IgD-negative memory B cell (primary cell): ENCODE results near the gene CIAO1. TPM values are rescaled to one million over a fixed set of nuclear protein-coding genes. Genes with fewer than 3 reads are reported as not detected.
A peak's percentile ranks its signal among the peaks of the same experiment; 100 is the strongest.

Source experiments
- H3K27ac Mint-ChIP-seq, 3 donors: one replicate each; pipeline ENCODE4 v1.8.0; 2020 to 2022; ENCODE audit warnings: mild to moderate bottlenecking in 3 of 3, mixed read lengths in 3 of 3, moderate library complexity in 1 of 3
- H3K27me3 Mint-ChIP-seq: one replicate; pipeline ENCODE4 v1.8.0; 2021; ENCODE audit warnings: mixed read lengths
- H3K36me3 Mint-ChIP-seq: one replicate; pipeline ENCODE4 v1.8.0; 2020; ENCODE audit warnings: mild to moderate bottlenecking, mixed read lengths
- H3K4me1 Mint-ChIP-seq, 3 donors: one replicate each; pipeline ENCODE4 v1.8.0; 2020 to 2022; ENCODE audit warnings: mixed read lengths in 3 of 3, mild to moderate bottlenecking in 1 of 3
- H3K4me3 Mint-ChIP-seq, 4 donors: one replicate each; pipeline ENCODE4 v1.8.0; 2020 to 2022; ENCODE audit warnings: mild to moderate bottlenecking in 4 of 4, mixed read lengths in 4 of 4, moderate library complexity in 3 of 4
- H3K9me3 Mint-ChIP-seq, 3 donors: one replicate each; pipeline ENCODE4 v1.8.0; 2020 to 2021; ENCODE audit warnings: mixed read lengths in 3 of 3, mild to moderate bottlenecking in 1 of 3
- polyA plus RNA-seq: library from polyadenylated mRNA; unstranded; fragments of 300-500 nt; fragmentation: Illumina TruSeq; gene quantifications from one replicate; pipeline ENCODE4 v1.2.3, GENCODE V29; 2021

Gene CIAO1
- polyA plus RNA-seq, 1 donor from 2014 or later: 83.5 TPM

DNA sequence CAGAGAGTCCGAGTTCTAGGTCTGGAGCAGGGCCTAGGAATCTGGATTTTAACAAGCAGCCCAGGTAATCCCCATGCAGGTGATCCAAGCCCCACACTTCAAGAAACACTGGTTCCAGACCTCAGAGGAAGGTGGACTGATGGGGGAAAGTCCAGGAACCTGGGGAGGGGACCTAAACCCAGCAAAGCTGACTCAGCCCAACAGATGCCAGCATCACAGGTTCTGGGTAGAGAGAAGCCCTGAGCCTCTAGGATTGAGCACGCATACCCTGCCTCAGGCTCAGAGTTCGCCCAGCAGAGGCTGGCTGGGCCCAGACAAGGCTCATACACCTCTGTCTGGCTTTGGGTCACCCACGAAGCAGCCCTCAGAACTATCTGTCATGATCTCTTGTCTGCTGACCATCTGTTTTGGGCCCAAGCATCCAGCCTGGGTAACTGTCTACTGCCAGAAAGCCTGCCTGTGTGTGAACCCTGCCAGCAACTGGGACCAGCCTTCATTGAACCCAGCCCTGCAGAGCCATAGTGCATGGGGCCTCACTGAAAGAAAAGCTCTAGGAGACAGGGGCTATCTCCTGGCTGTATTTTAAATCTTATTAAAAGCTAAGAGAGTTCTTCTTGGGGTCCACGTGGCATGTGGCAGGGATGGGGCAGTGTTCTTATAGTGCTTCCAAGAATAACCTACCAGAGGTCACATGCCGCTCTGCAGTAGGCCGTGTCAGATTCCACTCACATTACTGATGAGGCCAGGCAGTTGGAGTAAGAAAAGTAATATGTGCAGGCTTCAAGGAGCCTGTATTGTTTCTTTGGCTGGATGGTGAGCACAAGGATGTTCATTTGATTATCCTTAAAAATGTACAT lies 7.6 kb upstream of the CIAO1 start:
- no peaks in the 10 kb centered on the region for H3K9me3 Mint-ChIP-seq
- peaks cover 40 to 44% (median 43%) of the 10 kb centered on the region in 3 donors for H3K4me1 Mint-ChIP-seq
- peak overlapping the region; percentile 53 to 92 (median 88) for H3K27ac Mint-ChIP-seq
- H3K36me3 Mint-ChIP-seq: peaks cover 10% of the 10 kb centered on the region
- H3K4me3 Mint-ChIP-seq: peak overlapping the region in 2 of 4 donors; percentile 29 to 45
- H3K27me3 Mint-ChIP-seq: no peaks in the 10 kb centered on the region

DNA sequence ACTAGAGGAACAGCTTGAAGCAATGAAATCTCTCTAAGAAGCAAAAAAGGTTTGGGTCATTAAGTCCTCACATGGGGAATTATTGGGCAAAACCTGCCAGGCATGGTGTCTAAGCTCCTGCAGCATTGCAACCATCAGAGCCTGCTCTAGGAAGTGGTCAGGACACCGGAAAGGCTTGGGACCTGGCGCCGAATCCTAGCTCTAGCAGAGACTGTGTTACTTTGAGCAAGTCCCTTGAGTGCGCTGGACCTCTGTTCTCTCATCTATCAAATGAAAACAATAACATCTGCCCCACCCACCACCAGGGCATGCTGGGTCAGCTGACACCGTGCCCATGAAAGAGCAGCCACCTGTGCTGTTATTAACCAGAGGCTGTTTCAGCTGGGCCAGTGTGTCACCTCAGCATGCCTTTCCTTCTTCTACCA lies 6.5 kb upstream of the CIAO1 start:
- Mint-ChIP-seq H3K4me1 (peaks cover 50 to 54% (median 52%) of the 10 kb centered on the region in 3 donors), H3K36me3 (peaks cover 4% of the 10 kb centered on the region), H3K4me3 (peak overlapping the region; percentile 21 to 79 (median 56)), H3K9me3 (no peaks in the 10 kb centered on the region), H3K27me3 (no peaks in the 10 kb centered on the region), H3K27ac (peak overlapping the region; percentile 88 to 92 (median 90))

- H3K36me3 Mint-ChIP-seq: peaks cover 4% of the 10 kb centered on the region
- H3K27me3 Mint-ChIP-seq: no peaks in the 10 kb centered on the region
- H3K27ac Mint-ChIP-seq: peak overlapping the region; percentile 88 to 92 (median 90)
- peaks cover 49 to 54% (median 51%) of the 10 kb centered on the region in 3 donors for H3K4me1 Mint-ChIP-seq
- no peaks in the 10 kb centered on the region for H3K9me3 Mint-ChIP-seq
- H3K4me3 Mint-ChIP-seq: peak overlapping the region; percentile 26 to 87 (median 79)
Observed at GRCh38 chr2:96260387-96261260, 5.4 kb upstream of the CIAO1 start.

DNA sequence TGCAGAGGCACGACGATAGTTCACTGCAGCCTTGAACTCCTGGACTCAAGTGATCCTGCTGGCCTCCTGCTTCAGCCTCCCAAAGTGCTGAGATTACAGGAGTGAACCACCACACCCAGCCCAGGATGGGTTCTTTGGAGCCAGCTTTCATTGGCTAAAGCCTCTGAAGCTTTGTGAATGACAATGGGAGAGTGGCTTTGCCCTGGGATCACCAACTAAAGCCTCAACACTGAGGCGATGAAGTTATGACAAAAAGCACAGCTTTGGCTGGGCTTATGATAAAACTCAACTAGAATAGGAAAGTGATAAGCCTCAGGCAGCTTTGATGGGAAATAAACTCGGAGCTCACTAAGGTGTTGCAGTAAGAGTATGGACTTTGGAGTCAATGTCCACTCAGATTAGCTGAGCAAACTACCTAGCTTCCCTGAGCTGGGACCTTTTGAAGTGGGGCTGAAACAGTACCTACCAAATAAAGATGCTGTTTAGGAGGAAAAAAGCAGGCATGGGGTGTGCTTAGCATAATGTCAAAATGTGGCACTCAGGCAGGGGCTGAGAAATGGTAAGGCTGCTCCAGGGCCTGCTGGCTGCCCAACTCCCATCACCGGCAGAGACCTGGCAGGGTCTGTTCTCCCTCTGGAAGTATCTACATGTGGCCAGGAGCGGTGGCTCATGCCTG lies 4.6 kb upstream of the CIAO1 start:
- Mint-ChIP-seq H3K27ac (peak overlapping the region in 1 of 3 donors; percentile 88), H3K4me1 (peaks cover 49 to 56% (median 52%) of the 10 kb centered on the region in 3 donors), H3K27me3 (no peaks in the 10 kb centered on the region), H3K36me3 (peaks cover 4% of the 10 kb centered on the region), H3K9me3 (no peaks in the 10 kb centered on the region), H3K4me3 (peak overlapping the region in 1 of 4 donors; percentile 75)

DNA sequence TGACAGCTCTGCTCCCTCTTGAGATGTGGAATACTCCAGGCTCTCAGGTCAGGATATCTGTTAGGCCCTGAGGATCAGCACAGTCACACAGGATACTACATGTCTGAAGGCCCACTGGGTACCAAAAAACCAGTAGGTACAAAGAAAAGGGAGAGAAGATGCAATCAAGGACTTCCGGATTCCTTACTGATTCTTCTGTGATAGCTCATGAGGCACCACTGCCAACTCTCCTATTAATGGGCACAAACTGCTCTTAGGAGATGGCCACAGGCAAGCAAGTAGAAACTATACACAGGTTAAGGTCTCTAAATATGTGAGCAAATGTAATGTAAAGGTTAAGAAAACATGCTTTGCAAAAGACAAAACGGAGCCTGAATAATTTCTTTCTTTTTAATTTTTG lies 3.7 kb upstream of the CIAO1 start:
- Mint-ChIP-seq H3K4me1 (peaks cover 48 to 54% (median 49%) of the 10 kb centered on the region in 3 donors), H3K36me3 (peaks cover 2% of the 10 kb centered on the region), H3K27ac (peak overlapping the region in 2 of 3 donors; percentile 53 to 69), H3K9me3 (no peaks in the 10 kb centered on the region), H3K27me3 (no peaks in the 10 kb centered on the region), H3K4me3 (peak overlapping the region in 1 of 4 donors; percentile 27)

- Mint-ChIP-seq H3K4me3 (peak overlapping the region; percentile 45 to 97 (median 72)), H3K36me3 (peaks cover 4% of the 10 kb centered on the region), H3K9me3 (no peaks in the 10 kb centered on the region), H3K27me3 (no peaks in the 10 kb centered on the region), H3K27ac (peak overlapping the region in 2 of 3 donors; percentile 62 to 96), H3K4me1 (peaks cover 35 to 42% (median 41%) of the 10 kb centered on the region in 3 donors)
Observed at GRCh38 chr2:96264086-96264485, 1.9 kb upstream of the CIAO1 start.

GRCh38 chr2:96264656-96265348 lies 1.2 kb upstream of the CIAO1 start:
- Mint-ChIP-seq H3K27ac (peak overlapping the region; percentile 93 to 96 (median 95)), H3K36me3 (peaks cover 2% of the 10 kb centered on the region), H3K27me3 (no peaks in the 10 kb centered on the region), H3K9me3 (no peaks in the 10 kb centered on the region), H3K4me1 (peaks cover 28 to 35% (median 34%) of the 10 kb centered on the region in 3 donors), H3K4me3 (peak overlapping the region; percentile 89 to 97 (median 95))

DNA sequence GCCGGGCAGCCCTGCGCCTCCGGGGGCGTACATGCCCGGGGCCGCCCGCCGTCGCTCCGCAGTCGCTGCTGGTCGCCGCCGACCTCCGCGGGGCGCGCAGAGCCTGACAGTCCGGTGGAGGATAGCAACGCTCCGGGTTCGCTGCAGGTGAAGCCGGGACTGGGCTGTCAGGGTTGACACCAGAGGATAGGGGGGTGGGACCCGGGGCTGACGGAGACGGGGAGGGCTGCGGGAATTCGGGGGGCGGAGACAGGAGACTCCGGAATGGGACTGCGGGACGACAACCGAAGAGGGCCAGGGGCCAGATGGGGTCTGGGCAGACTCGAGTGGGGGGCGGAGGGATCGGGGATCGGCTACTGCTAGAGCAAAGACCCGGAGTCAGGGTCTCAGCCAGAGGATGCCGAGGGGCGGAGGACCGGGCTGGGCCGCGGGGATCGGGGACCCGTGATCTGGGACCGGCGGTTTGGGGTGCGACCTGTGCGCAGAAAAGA lies 631 bp upstream of the CIAO1 start:
- peaks cover 2% of the 10 kb centered on the region for H3K36me3 Mint-ChIP-seq
- peak overlapping the region; percentile 89 to 97 (median 97) for H3K4me3 Mint-ChIP-seq
- H3K27ac Mint-ChIP-seq: peak overlapping the region; percentile 80 to 96 (median 93)
- peaks cover 25 to 30% (median 28%) of the 10 kb centered on the region in 3 donors for H3K4me1 Mint-ChIP-seq
- no peaks in the 10 kb centered on the region for H3K9me3 Mint-ChIP-seq
- no peaks in the 10 kb centered on the region for H3K27me3 Mint-ChIP-seq

DNA sequence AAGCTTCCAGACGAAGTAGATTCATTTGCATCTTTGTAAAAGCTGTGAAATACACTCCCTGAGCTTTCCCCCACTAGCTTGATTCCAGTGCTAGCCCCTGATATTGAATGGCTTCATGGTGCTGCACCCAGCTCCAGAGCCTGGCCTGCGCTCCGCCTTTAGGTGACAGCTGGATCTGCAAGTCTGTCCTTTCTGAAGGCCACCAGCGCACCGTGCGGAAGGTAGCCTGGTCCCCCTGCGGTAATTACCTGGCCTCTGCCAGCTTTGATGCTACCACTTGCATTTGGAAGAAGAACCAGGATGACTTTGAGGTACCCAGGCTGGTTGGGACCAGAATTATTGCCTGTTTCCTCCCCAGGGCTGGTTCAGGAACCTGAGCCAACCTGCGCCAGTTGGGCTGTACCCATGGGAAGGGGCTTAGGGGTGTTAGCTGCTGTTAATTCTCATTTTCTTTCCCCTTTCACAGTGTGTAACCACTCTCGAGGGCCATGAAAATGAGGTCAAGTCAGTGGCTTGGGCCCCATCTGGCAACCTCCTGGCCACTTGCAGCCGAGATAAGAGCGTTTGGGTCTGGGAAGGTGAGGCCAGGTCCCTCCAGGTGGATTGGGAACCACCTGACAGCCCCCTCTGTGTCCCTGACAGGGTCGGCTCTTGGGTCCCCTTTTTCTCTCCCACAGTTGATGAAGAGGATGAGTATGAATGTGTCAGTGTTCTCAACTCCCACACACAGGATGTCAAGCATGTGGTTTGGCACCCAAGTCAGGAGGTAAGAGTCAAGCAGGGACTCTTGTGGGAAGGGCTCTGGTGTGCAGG lies 1.3 kb downstream of the CIAO1 start:
- peaks cover 19 to 22% (median 21%) of the 10 kb centered on the region in 3 donors for H3K4me1 Mint-ChIP-seq
- peak overlapping the region; percentile 34 to 97 (median 68) for H3K4me3 Mint-ChIP-seq
- no peaks in the 10 kb centered on the region for H3K27me3 Mint-ChIP-seq
- H3K27ac Mint-ChIP-seq: peak overlapping the region in 2 of 3 donors; percentile 30 to 85
- peaks cover 2% of the 10 kb centered on the region for H3K36me3 Mint-ChIP-seq
- no peaks in the 10 kb centered on the region for H3K9me3 Mint-ChIP-seq

- Mint-ChIP-seq H3K4me3 (peak overlapping the region in 1 of 4 donors; percentile 9), H3K27ac (no peak overlapping the region), H3K4me1 (peaks cover 0 to 5% (median 4%) of the 10 kb centered on the region in 3 donors), H3K27me3 (no peaks in the 10 kb centered on the region), H3K36me3 (peaks cover 2% of the 10 kb centered on the region), H3K9me3 (no peaks in the 10 kb centered on the region)
Observed at GRCh38 chr2:96271995-96272394, 6.0 kb downstream of the CIAO1 start.

DNA sequence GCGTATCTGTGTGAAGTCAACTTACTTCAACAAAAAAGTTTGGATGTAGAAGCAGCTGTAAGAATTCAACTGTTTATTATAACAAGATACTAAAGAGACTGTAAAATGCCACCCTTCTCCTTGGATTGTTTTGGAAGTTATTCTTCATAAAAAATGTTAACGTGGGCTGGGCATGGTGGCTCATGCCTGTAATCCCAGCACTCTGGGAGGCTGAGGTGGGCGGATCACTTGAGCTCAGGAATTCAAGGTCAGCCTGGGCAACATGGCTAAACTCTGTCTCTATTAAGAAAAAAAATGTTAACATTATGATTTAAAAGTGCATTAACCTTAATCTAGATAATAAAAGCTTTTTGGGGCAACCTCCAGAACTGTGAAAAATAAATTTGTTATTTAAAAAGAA lies 7.7 kb downstream of the CIAO1 start:
- peaks cover 6% of the 10 kb centered on the region for H3K36me3 Mint-ChIP-seq
- H3K27ac Mint-ChIP-seq: no peak overlapping the region
- H3K9me3 Mint-ChIP-seq: no peaks in the 10 kb centered on the region
- no peaks in the 10 kb centered on the region for H3K27me3 Mint-ChIP-seq
- no peak overlapping the region for H3K4me3 Mint-ChIP-seq
- peaks cover 0 to 1% (median under 1%) of the 10 kb centered on the region in 3 donors for H3K4me1 Mint-ChIP-seq

GRCh38 chr2:96274355-96275056 lies 8.5 kb downstream of the CIAO1 start:
- Mint-ChIP-seq H3K27me3 (no peaks in the 10 kb centered on the region), H3K9me3 (no peaks in the 10 kb centered on the region), H3K4me1 (peaks cover 0 to 1% (median 0%) of the 10 kb centered on the region in 3 donors), H3K27ac (peak overlapping the region in 1 of 3 donors; percentile 67), H3K4me3 (no peak overlapping the region), H3K36me3 (peaks cover 7% of the 10 kb centered on the region)
